GM12891 (cell line): ENCODE results near the gene CP.

Source experiments
- POLR2A ChIP-seq: IDR thresholded peaks from 2 replicates; pipeline ENCODE4 v1.6.1; 2011; ENCODE audit warnings: low read depth, low read length, control low read depth
- POLR2AphosphoS5 ChIP-seq: IDR thresholded peaks from 2 replicates; pipeline ENCODE4 v1.6.1; 2011; ENCODE audit warnings: low read depth, low read length, control low read depth
- POU2F2 ChIP-seq: IDR thresholded peaks from 2 replicates; pipeline ENCODE4 v1.6.1; 2011; ENCODE audit warnings: low read depth, mild to moderate bottlenecking, control low read depth, low read length, moderate library complexity
- SPI1 ChIP-seq: IDR thresholded peaks from 2 replicates; pipeline ENCODE4 v1.6.1; 2011; ENCODE audit warnings: low read depth, low read length, control low read depth
- TAF1 ChIP-seq: IDR thresholded peaks from 2 replicates; pipeline ENCODE4 v1.6.1; 2011; ENCODE audit warnings: low read depth, low read length, control low read depth

DNA sequence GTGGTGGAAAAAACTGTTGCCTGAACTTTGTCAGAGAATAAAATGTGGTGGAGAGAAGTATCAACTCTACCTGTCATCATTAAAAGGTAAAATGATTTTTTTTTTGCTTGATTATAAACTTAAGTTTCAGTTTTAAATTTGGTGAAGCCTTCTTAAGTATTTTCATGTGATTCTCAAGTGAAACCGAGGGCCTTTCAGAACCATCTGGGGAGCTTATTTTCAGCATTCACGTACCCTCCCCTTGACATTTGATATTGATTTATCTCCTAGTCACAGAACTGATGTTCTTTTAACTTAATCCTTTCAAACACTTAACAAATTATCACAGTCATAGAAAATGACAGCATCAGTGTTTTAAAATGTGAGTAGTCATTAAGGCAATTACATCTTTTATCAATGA, 53.7 kb downstream of the CP start:
- no peak for TF ChIP-seq POLR2A
- TF ChIP-seq POLR2AphosphoS5: no peak
- no peak for TF ChIP-seq TAF1
- no peak for TF ChIP-seq POU2F2
- TF ChIP-seq SPI1: no peak
